Measurements from ENCODE around the gene SIGLEC11. TPM values are rescaled to one million over a fixed set of nuclear protein-coding genes. Genes with fewer than 3 reads are reported as not detected.
A peak's percentile ranks its signal among the peaks of the same experiment; 100 is the strongest.

The SIGLEC11 gene
- total RNA-seq, 1 experiment from 2014 or later = not detected

DNA sequence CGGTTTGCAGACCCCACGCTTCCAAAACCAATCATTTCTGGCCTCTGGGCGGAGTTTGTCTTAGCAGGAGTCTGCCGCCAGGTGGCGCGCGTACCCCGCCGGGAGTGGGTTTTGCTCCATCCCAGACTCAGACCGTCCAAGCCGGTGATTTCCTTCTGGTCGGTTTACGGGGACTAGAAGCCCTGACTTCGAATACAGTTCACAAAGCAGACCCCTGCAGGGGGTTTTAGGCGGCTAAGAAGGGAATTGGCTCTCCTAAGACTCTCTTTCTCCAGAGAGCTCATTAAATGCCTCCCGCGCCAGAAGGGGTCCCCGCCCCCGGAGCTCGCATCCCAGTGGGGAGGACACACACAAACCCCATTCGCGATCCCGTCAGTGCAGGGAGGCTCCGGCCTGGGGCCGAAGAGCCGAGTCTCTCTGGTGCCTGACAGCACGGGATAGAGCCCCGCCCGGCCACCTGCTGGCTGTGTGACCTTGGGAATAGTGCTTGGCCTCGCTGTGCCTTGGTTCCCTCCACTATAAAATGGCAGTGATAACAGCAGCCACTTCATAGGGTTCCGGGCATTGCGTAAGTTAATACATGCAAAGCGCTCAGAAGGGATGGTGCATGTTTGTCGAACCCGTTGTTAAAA lies 23.1 kb downstream of the SIGLEC11 start:
- POLR2A ChIA-PET = no interaction called here
- Mint-ChIP-seq H3K4me3 (ENCODE audit: unreplicated experiment) (peak overlapping the region; percentile 34), H3K36me3 (ENCODE audit: insufficient read depth, unreplicated experiment) (peaks cover 14% of the 10 kb centered on the region), H3K9me3 (ENCODE audit: unreplicated experiment) (no peaks in the 10 kb centered on the region), H3K27ac (ENCODE audit: unreplicated experiment) (no peak overlapping the region), H3K27me3 (ENCODE audit: insufficient read depth, unreplicated experiment) (no peaks in the 10 kb centered on the region), H3K4me1 (ENCODE audit: low read depth, unreplicated experiment) (peaks cover 9% of the 10 kb centered on the region)
- TF ChIP-seq, protein P1, sequence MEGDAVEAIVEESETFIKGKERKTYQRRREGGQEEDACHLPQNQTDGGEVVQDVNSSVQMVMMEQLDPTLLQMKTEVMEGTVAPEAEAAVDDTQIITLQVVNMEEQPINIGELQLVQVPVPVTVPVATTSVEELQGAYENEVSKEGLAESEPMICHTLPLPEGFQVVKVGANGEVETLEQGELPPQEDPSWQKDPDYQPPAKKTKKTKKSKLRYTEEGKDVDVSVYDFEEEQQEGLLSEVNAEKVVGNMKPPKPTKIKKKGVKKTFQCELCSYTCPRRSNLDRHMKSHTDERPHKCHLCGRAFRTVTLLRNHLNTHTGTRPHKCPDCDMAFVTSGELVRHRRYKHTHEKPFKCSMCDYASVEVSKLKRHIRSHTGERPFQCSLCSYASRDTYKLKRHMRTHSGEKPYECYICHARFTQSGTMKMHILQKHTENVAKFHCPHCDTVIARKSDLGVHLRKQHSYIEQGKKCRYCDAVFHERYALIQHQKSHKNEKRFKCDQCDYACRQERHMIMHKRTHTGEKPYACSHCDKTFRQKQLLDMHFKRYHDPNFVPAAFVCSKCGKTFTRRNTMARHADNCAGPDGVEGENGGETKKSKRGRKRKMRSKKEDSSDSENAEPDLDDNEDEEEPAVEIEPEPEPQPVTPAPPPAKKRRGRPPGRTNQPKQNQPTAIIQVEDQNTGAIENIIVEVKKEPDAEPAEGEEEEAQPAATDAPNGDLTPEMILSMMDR (IDR thresholded peaks at IDR 0.05; ENCODE audit: insufficient read depth in 1 of 2, low read depth in 1 of 2, low read length in 1 of 2, severe bottlenecking in 1 of 2, unreplicated experiment in 1 of 2) = peak; percentile 97 to 98
- BruUV-seq (replicated peaks) = no TSS peak
- intact Hi-C loops (cut with micrococcal nuclease; ENCODE audit: unreplicated experiment) = loop anchor here (1.0 kb wide), 1 partner anchor 45 kb away; no protein-coding TSS in a partner anchor
- H3K4me1 ChIP-seq = peaks cover 3% of the 10 kb centered on the region; the same call in 1 of the 2 replicates
- no peak overlapping the region for H3K4me3 ChIP-seq (ENCODE audit: low read depth, low read length)
- no peaks in the 10 kb centered on the region for H3K9me3 ChIP-seq
- CTCF ChIA-PET = interaction anchor here (1.0 kb wide), 1 partner anchor 25 kb away, joined by 4 read pairs; no protein-coding TSS in a partner anchor
- H3K36me3 ChIP-seq (ENCODE audit: control insufficient read depth, insufficient read depth, low read length) = no peaks in the 10 kb centered on the region
- DNase-seq = peak; percentile 74 to 89
- no peaks in the 10 kb centered on the region for H3K27me3 ChIP-seq (replicated peaks; ENCODE audit: control insufficient read depth, insufficient read depth, low read length)

DNA sequence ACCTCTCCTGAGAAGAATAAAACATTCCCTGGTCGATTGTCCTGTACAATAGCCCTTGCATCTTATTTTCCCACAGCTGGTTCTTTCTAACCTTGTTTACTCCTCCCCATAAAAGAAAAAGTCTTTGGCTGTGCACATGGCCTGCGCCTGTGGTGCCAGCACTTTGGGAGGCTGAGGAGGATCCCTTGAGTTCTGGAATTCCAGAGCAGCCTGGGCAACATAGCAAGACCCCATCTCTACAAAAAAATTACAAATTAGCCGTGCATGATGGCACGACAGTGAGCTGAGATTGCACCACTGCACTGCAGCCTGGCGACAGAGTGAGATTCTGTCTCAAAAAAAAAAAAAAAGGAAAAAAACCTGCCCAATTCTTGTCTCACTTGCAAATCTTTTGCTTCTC lies 24.4 kb downstream of the SIGLEC11 start:
- intact Hi-C loops (cut with micrococcal nuclease; ENCODE audit: unreplicated experiment) = no loop called here
- Histone ChIP-seq H3K36me3 (ENCODE audit: control insufficient read depth, insufficient read depth, low read length) (no peaks in the 10 kb centered on the region), H3K27me3 (replicated peaks; ENCODE audit: control insufficient read depth, insufficient read depth, low read length) (no peaks in the 10 kb centered on the region), H3K4me1 (no peaks in the 10 kb centered on the region; the same call in 1 of the 2 replicates), H3K9me3 (no peaks in the 10 kb centered on the region), H3K4me3 (ENCODE audit: low read depth, low read length) (no peak overlapping the region)
- ChIA-PET POLR2A (no interaction called here), CTCF (no interaction called here)
- Mint-ChIP-seq H3K9me3 (ENCODE audit: unreplicated experiment) (no peaks in the 10 kb centered on the region), H3K4me3 (ENCODE audit: unreplicated experiment) (no peak overlapping the region), H3K27ac (ENCODE audit: unreplicated experiment) (no peak overlapping the region), H3K27me3 (ENCODE audit: insufficient read depth, unreplicated experiment) (no peaks in the 10 kb centered on the region), H3K36me3 (ENCODE audit: insufficient read depth, unreplicated experiment) (peaks cover 22% of the 10 kb centered on the region), H3K4me1 (ENCODE audit: low read depth, unreplicated experiment) (peaks cover 9% of the 10 kb centered on the region)
- TF ChIP-seq, protein P1 (IDR thresholded peaks at IDR 0.05; ENCODE audit: insufficient read depth in 1 of 2, low read depth in 1 of 2, low read length in 1 of 2, severe bottlenecking in 1 of 2, unreplicated experiment in 1 of 2) = no peak
- DNase-seq = no peak
- no TSS peak for BruUV-seq (replicated peaks)

DNA sequence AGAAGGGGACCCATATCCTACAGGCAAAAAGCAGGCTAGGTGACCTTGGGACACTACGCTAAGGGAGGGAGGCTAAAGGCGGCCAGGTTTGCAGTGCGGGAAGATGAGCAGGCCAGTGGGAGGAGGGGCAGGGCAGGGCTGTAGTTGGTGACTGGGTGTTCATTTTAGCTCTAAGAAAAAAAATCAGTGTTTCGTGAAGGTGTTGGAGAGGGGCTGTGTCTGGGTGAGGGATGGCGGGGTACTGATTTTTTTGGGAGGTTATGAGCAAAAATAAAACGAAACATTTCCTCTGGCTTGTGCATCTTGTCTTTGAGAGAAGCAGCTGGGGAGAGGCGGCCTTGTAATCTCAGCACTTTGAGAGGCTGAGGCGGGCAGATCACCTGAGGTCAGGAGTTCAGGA lies 27.3 kb downstream of the SIGLEC11 start:
- H3K27me3 Mint-ChIP-seq (ENCODE audit: insufficient read depth, unreplicated experiment) = no peaks in the 10 kb centered on the region
- TF ChIP-seq, protein P1 (IDR thresholded peaks at IDR 0.05; ENCODE audit: insufficient read depth in 1 of 2, low read depth in 1 of 2, low read length in 1 of 2, severe bottlenecking in 1 of 2, unreplicated experiment in 1 of 2) = no peak
- peaks cover 17% of the 10 kb centered on the region for H3K4me1 Mint-ChIP-seq (ENCODE audit: low read depth, unreplicated experiment)
- Histone ChIP-seq H3K9me3 (no peaks in the 10 kb centered on the region), H3K27me3 (replicated peaks; ENCODE audit: control insufficient read depth, insufficient read depth, low read length) (no peaks in the 10 kb centered on the region), H3K4me3 (ENCODE audit: low read depth, low read length) (no peak overlapping the region), H3K4me1 (no peaks in the 10 kb centered on the region), H3K36me3 (ENCODE audit: control insufficient read depth, insufficient read depth, low read length) (no peaks in the 10 kb centered on the region)
- no peaks in the 10 kb centered on the region for H3K9me3 Mint-ChIP-seq (ENCODE audit: unreplicated experiment)
- POLR2A ChIA-PET = no interaction called here
- CTCF ChIA-PET = no interaction called here
- intact Hi-C loops (cut with micrococcal nuclease; ENCODE audit: unreplicated experiment) = no loop called here
- H3K36me3 Mint-ChIP-seq (ENCODE audit: insufficient read depth, unreplicated experiment) = peaks cover 45% of the 10 kb centered on the region
- H3K4me3 Mint-ChIP-seq (ENCODE audit: unreplicated experiment) = no peak overlapping the region
- BruUV-seq (replicated peaks) = no TSS peak
- no peak for DNase-seq
- no peak overlapping the region for H3K27ac Mint-ChIP-seq (ENCODE audit: unreplicated experiment)
